C4-2B (cell line): ENCODE data around the gene PITPNM3.

Experiments used
- CTCF ChIP-seq: fragments of 450-650 bp; conservative IDR thresholded peaks from 2 replicates; pipeline ENCODE4 v1.5.1; 2017; ENCODE audit warnings: mild to moderate bottlenecking
- ZFX ChIP-seq: fragments of 450-650 bp; IDR thresholded peaks from 2 replicates; pipeline ENCODE4 v1.6.1; 2017

GRCh38 chr17:6561446-6561845, 5.1 kb upstream of the PITPNM3 start:
- no peak for TF ChIP-seq CTCF
- TF ChIP-seq ZFX, result no peak
